Heart left ventricle (tissue), 16 donors: Measurements from ENCODE around the gene UGT1A5. TPM values are rescaled to one million over a fixed set of nuclear protein-coding genes. Genes with fewer than 3 reads are reported as not detected.

Experiments used
- ATAC-seq, 4 donors: fragments of 200-7000 bp; cut with Tn5 transposase; one replicate each; pipeline ENCODE4 v1.9.1; 2020 to 2022; ENCODE audit warnings: moderate library complexity in 4 of 4, mild to moderate bottlenecking in 3 of 4, moderate number of reproducible peaks in 1 of 4
- DNase-seq, 5 donors: peaks; one replicate each; pipeline ENCODE4 v3.0.0-alpha.2; 2020
- H3K27ac ChIP-seq, 12 donors: fragments of 200-600 bp; sonication (generic) in 4 of 12; one replicate each; pipeline versions ENCODE4 v1.5.0 to v1.8.0; 2016 to 2022; ENCODE audit warnings: mild to moderate bottlenecking in 2 of 12
- H3K27me3 ChIP-seq, 9 donors: fragments of 200-600 bp; sonication (generic) in 2 of 9; one replicate each; pipeline versions ENCODE4 v1.5.1 to v1.8.0; 2016 to 2022; ENCODE audit warnings: mild to moderate bottlenecking in 3 of 9
- H3K36me3 ChIP-seq, 9 donors: fragments of 200-600 bp; sonication (generic) in 2 of 9; one replicate each; pipeline versions ENCODE4 v1.5.0 to v1.8.0; 2018 to 2022; ENCODE audit warnings: mild to moderate bottlenecking in 2 of 9
- H3K4me1 ChIP-seq, 12 donors: fragments of 200-600 bp; sonication (generic) in 4 of 12; one replicate each; pipeline versions ENCODE4 v1.5.0 to v1.8.0; 2016 to 2022; ENCODE audit warnings: mild to moderate bottlenecking in 3 of 12
- H3K4me3 ChIP-seq, 12 donors: fragments of 200-600 bp; sonication (generic) in 4 of 12; one replicate each; pipeline versions ENCODE4 v1.5.0 to v1.8.0; 2017 to 2022; ENCODE audit warnings: mild to moderate bottlenecking in 9 of 12, moderate library complexity in 4 of 12
- H3K9me3 ChIP-seq, 12 donors: fragments of 200-600 bp; sonication (generic) in 4 of 12; one replicate each; pipeline versions ENCODE4 v1.5.0 to v1.8.0; 2016 to 2022; ENCODE audit warnings: mild to moderate bottlenecking in 1 of 12
- CTCF ChIP-seq, 12 donors: fragments of 200-600 bp; sonication (generic) in 4 of 12; IDR thresholded peaks; one replicate each; pipeline versions ENCODE4 v1.5.0 to v1.8.0; 2018 to 2022; ENCODE audit warnings: antibody characterized with exemption in 12 of 12, mild to moderate bottlenecking in 5 of 12
- POLR2A ChIP-seq, 2 donors: fragments of 450-650 bp; IDR thresholded peaks; one replicate each; pipeline ENCODE4 v1.6.1; 2017; ENCODE audit warnings: antibody characterized with exemption in 2 of 2, mild to moderate bottlenecking in 2 of 2, moderate library complexity in 2 of 2
- WGBS, 4 donors: extraction: QIAGEN DNeasy Blood & Tissue Kit in 2 of 4; methylation state at CpG; one replicate each; pipeline versions ENCODE4 v1.1.5 to v1.1.7; 2013 to 2018; 5-methylcytosine and 5-hydroxymethylcytosine counted together
- intact Hi-C, 10 donors: fragments of 100-400 bp; cut with DNase I; formaldehyde crosslinking; loops; one replicate each; pipeline versions ENCODE4 v1.11.1 to v1.14.2; 2022
- polyA plus RNA-seq, 2 donors: library from polyadenylated mRNA; stranded (reverse); fragments of 200-250 nt; gene quantifications; one replicate each; pipeline ENCODE4 v1.2.3, GENCODE V29; 2013
- total RNA-seq, 9 donors: library from RNA; depleted of rRNA in 2 of 9; stranded (reverse); fragments of >200 nt in 2 of 9; fragmentation: NEBNext Ultra II Directional in 3 of 9; extraction: Animal tissue kit (Norgen Biotek cat#: 25700) in 3 of 9; gene quantifications; one replicate each; pipeline versions ENCODE4 v1.1.0 to v1.2.4, GENCODE V29; 2016 to 2023
- donor health status: ischemic (EF 13 %, LVEDD 7.1; RV severe dilation, severe dysfunction).
- donor health status: healthy with polysubstance abuse.
- donor health status: DM: no; HTN: yes; CAD: no.
- donor health status: DM: no; HTN: no; CAD: no.
- donor health status: ischemic (EF 25% LVEDD 6.9; RV normal size, moderate dysfunction).
- donor health status: ischemic (EF 25% LVEDD 5.7; RV mildly dilated, moderate dysfunction).
- donor health status: healthy.
- donor health status: DM: yes; HTN: yes; CAD: no.
- donor health status: ischemic (EF 35%, LVEDD 5.7; RV mildly dilated, moderate dysfunction).
- donor health status: nonischemic (EF 11% LVEDD 7.7; RV severe dilation, severe dysfunction).
- donor health status: DM: yes; HTN: yes; CAD: no.
- donor health status: PGD.
- donor health status: ischemic (EF 29% LVEDD 5.4; RV normal size, mild dysfunction).
- donor health status: nonischemic (EF 23%, LVEDD 6.1; RV moderate dilation, normal function).

UGT1A5 gene
- total and polyA plus RNA-seq, 11 donors = not detected

GRCh38 chr2:233692648-233693047 is 20.1 kb upstream of the UGT1A5 start, which contains the start of gene UGT1A6:
Gene UGT1A6, plus strand, starts transcription at chr2:233692890. Its CDS starts 115 bp downstream, at chr2:233693005.
- peaks cover 0 to 3% (median 0%) of the 10 kb centered on the region in 9 donors for H3K27me3 ChIP-seq
- TF ChIP-seq POLR2A (IDR thresholded peaks at IDR 0.05) (no peak), CTCF (IDR thresholded peaks at IDR 0.05) (no peak)
- no peak within 1 kb of the TSS for H3K27ac ChIP-seq
- no peak for DNase-seq
- intact Hi-C loops = no loop called here
- WGBS, 4 donors = 79 to 90% (median 86%) methylated on average over 4 of the region's 4 CpGs
- ATAC-seq = no peak
- H3K4me3 ChIP-seq = no peak within 1 kb of the TSS
- no peaks in the 10 kb centered on the region for H3K4me1 ChIP-seq
- no peaks in the 10 kb centered on the region for H3K36me3 ChIP-seq
- no peaks in the 10 kb centered on the region for H3K9me3 ChIP-seq

- ATAC-seq (no peak), DNase-seq (no peak)
- TF ChIP-seq CTCF (IDR thresholded peaks at IDR 0.05) (no peak), POLR2A (IDR thresholded peaks at IDR 0.05) (no peak)
- Histone ChIP-seq H3K4me3 (no peak overlapping the region), H3K4me1 (no peaks in the 10 kb centered on the region), H3K36me3 (no peaks in the 10 kb centered on the region), H3K9me3 (no peaks in the 10 kb centered on the region), H3K27me3 (peaks cover 0 to 3% (median 0%) of the 10 kb centered on the region in 9 donors), H3K27ac (no peak overlapping the region)
- intact Hi-C loops = no loop called here
- 56 to 71% (median 66%) methylated on average over 6 of the region's 6 CpGs for WGBS, 4 donors
These were observed 18.7 kb upstream of the UGT1A5 start for GRCh38 chr2:233693963-233694362.

- 68 to 85% (median 73%) methylated on average over 4 of the region's 4 CpGs for WGBS, 4 donors
- peaks cover 0 to 3% (median 0%) of the 10 kb centered on the region in 9 donors for H3K27me3 ChIP-seq
- TF ChIP-seq CTCF (IDR thresholded peaks at IDR 0.05) = no peak
- TF ChIP-seq POLR2A (IDR thresholded peaks at IDR 0.05) = no peak
- DNase-seq = no peak
- ATAC-seq = no peak
- no peaks in the 10 kb centered on the region for H3K4me1 ChIP-seq
- no peak overlapping the region for H3K4me3 ChIP-seq
- peaks cover 0 to 4% (median 0%) of the 10 kb centered on the region in 12 donors for H3K9me3 ChIP-seq
- intact Hi-C loops = no loop called here
- H3K27ac ChIP-seq = no peak overlapping the region
- no peaks in the 10 kb centered on the region for H3K36me3 ChIP-seq
These were observed 14.0 kb upstream of the UGT1A5 start for GRCh38 chr2:233698740-233699139.

- Histone ChIP-seq H3K9me3 (peaks cover 0 to 9% (median 0%) of the 10 kb centered on the region in 12 donors), H3K4me3 (no peak overlapping the region), H3K36me3 (no peaks in the 10 kb centered on the region), H3K27me3 (peaks cover 0 to 3% (median 0%) of the 10 kb centered on the region in 9 donors), H3K27ac (no peak overlapping the region), H3K4me1 (no peaks in the 10 kb centered on the region)
- ATAC-seq (no peak), DNase-seq (no peak)
- intact Hi-C loops = no loop called here
- TF ChIP-seq CTCF (IDR thresholded peaks at IDR 0.05) (no peak), POLR2A (IDR thresholded peaks at IDR 0.05) (no peak)
- 88 to 91% (median 89%) methylated on average over 8 of the region's 8 CpGs for WGBS, 4 donors
These were observed 13.2 kb upstream of the UGT1A5 start for GRCh38 chr2:233699424-233700027.
